ENCODE measurements around the gene GNA12.

GNA12 gene

GRCh38 chr7:2818121-2818520, 26.0 kb downstream of the GNA12 start:
- Histone ChIP-seq H3K27ac (replicated peaks) (no peak overlapping the region), H3K4me3 (replicated peaks; ENCODE audit: insufficient read depth, low read length) (no peak overlapping the region), H3K27me3 (ENCODE audit: insufficient read depth, poor library complexity, severe bottlenecking) (no peaks in the 10 kb centered on the region)
- DNase-seq (ENCODE audit: low read depth in 1 of 2, low spot score in 1 of 2): no peak
- TF ChIP-seq REST (IDR thresholded peaks at IDR 0.05; ENCODE audit: insufficient replicate concordance, low read depth) (no peak), SPI1 (IDR thresholded peaks at IDR 0.05; ENCODE audit: borderline replicate concordance, low read depth) (no peak)

GRCh38 chr7:2817456-2817855, 26.7 kb downstream of the GNA12 start:
- H3K27ac ChIP-seq (replicated peaks): no peak overlapping the region
- no peaks in the 10 kb centered on the region for H3K27me3 ChIP-seq (ENCODE audit: insufficient read depth, poor library complexity, severe bottlenecking)
- no peak for TF ChIP-seq CTCF (IDR thresholded peaks at IDR 0.05; ENCODE audit: insufficient read depth, low read length)
- no peak for TF ChIP-seq GABPA (IDR thresholded peaks at IDR 0.05; ENCODE audit: low read depth)
- TF ChIP-seq REST (IDR thresholded peaks at IDR 0.05; ENCODE audit: insufficient replicate concordance, low read depth): no peak
- TF ChIP-seq POLR2AphosphoS5 (IDR thresholded peaks at IDR 0.05; ENCODE audit: low read depth): no peak
- no peak for TF ChIP-seq SPI1 (IDR thresholded peaks at IDR 0.05; ENCODE audit: borderline replicate concordance, low read depth)
- no peak for DNase-seq (ENCODE audit: low read depth in 1 of 2, low spot score in 1 of 2)
- no peak overlapping the region for H3K4me3 ChIP-seq (replicated peaks; ENCODE audit: insufficient read depth, low read length)

- no peak for TF ChIP-seq CTCF (IDR thresholded peaks at IDR 0.05; ENCODE audit: insufficient read depth, low read length)
- no peak for TF ChIP-seq SPI1 (IDR thresholded peaks at IDR 0.05; ENCODE audit: borderline replicate concordance, low read depth)
- TF ChIP-seq GABPA (IDR thresholded peaks at IDR 0.05; ENCODE audit: low read depth): no peak
- TF ChIP-seq POLR2AphosphoS5 (IDR thresholded peaks at IDR 0.05; ENCODE audit: low read depth): no peak
- Histone ChIP-seq H3K27ac (replicated peaks) (no peak overlapping the region), H3K27me3 (ENCODE audit: insufficient read depth, poor library complexity, severe bottlenecking) (no peaks in the 10 kb centered on the region), H3K4me3 (replicated peaks; ENCODE audit: insufficient read depth, low read length) (no peak overlapping the region)
- no peak for DNase-seq (ENCODE audit: low read depth in 1 of 2, low spot score in 1 of 2)
Measured at GRCh38 chr7:2815875-2816245, 28.2 kb downstream of the GNA12 start.

GRCh38 chr7:2814946-2815874, 28.9 kb downstream of the GNA12 start:
- DNase-seq (ENCODE audit: low read depth in 1 of 2, low spot score in 1 of 2): no peak

More at GRCh38 chr7:2814946-2815874, 28.9 kb downstream of the GNA12 start:
- H3K27me3 ChIP-seq (ENCODE audit: insufficient read depth, poor library complexity, severe bottlenecking): no peaks in the 10 kb centered on the region
- no peak overlapping the region for H3K4me3 ChIP-seq (replicated peaks; ENCODE audit: insufficient read depth, low read length)
- TF ChIP-seq GABPA (IDR thresholded peaks at IDR 0.05; ENCODE audit: low read depth) (no peak), SPI1 (IDR thresholded peaks at IDR 0.05; ENCODE audit: borderline replicate concordance, low read depth) (no peak), POLR2AphosphoS5 (IDR thresholded peaks at IDR 0.05; ENCODE audit: low read depth) (no peak), REST (IDR thresholded peaks at IDR 0.05; ENCODE audit: insufficient replicate concordance, low read depth) (no peak), CTCF (IDR thresholded peaks at IDR 0.05; ENCODE audit: insufficient read depth, low read length) (no peak)
- H3K27ac ChIP-seq (replicated peaks): no peak overlapping the region

Data from HL-60 (cell line).